ENCODE data around the gene ZFP57. TPM values are rescaled to one million over a fixed set of nuclear protein-coding genes. Genes with fewer than 3 reads are reported as not detected.

The ZFP57 gene
- total RNA-seq, 2 experiments from 2014 or later, result not detected

- ChIA-PET POLR2A (no interaction called here), CTCF (ENCODE audit: unreplicated experiment) (no interaction called here)
- Histone ChIP-seq H3K9me3 (ENCODE audit: low read length) (no peaks in the 10 kb centered on the region), H3K4me3 (ENCODE audit: low read depth, low read length, poor library complexity, severe bottlenecking) (no peak overlapping the region), H3K79me2 (ENCODE audit: insufficient read depth, low read depth, low read length) (no peaks in the 10 kb centered on the region), H3K36me3 (ENCODE audit: insufficient read depth, low read length) (no peaks in the 10 kb centered on the region), H2AFZ (ENCODE audit: low read length) (no peak overlapping the region), H3K9me2 (ENCODE audit: insufficient read depth, low read length) (no peaks in the 10 kb centered on the region), H3K4me2 (ENCODE audit: low read length) (no peak overlapping the region), H3K27ac (ENCODE audit: low read depth, low read length, poor library complexity, severe bottlenecking) (no peak overlapping the region), H3K4me1 (ENCODE audit: insufficient read depth, low read length, poor library complexity, severe bottlenecking) (peaks cover 38% of the 10 kb centered on the region), H4K20me1 (ENCODE audit: insufficient read depth, low read length) (no peaks in the 10 kb centered on the region; the same call in 1 of the 2 replicates)
- BruUV-seq (replicated peaks), result no TSS peak
- intact Hi-C loops (cut with micrococcal nuclease; ENCODE audit: unreplicated experiment), result no loop called here
- DNase-seq (ENCODE audit: low spot score), result no peak
- no peak for TF ChIP-seq EZH2phosphoT487 (IDR thresholded peaks at IDR 0.05; ENCODE audit: borderline replicate concordance, low read depth, low read length)
These were observed 50.6 kb downstream of the ZFP57 start for GRCh38 chr6:29630315-29630714.

DNA sequence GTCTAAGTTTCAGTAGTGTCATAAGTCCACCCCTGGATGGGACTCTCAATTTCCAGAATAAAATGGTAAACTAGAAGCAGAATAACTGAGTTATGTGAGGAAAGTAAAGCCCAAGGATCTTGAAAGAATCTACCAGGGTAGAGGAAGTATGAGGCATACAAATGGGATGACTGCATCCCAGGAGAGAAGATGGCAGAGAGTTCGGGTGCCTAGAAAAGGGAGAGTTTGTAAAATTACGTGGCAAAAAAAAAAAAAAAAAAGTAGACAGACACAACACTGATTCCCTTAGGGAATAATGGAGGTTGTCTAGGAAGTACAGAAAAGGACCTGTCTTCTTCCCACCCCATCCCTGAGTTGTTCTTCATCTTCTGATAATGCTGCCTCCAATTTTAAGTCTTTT lies 51.4 kb downstream of the ZFP57 start:
- ChIA-PET CTCF (ENCODE audit: unreplicated experiment) (no interaction called here), POLR2A (no interaction called here)
- BruUV-seq (replicated peaks), result TSS peak; percentile 80
- peak overlapping the region; percentile 69 for H3K4me3 ChIP-seq (ENCODE audit: low read depth, low read length, poor library complexity, severe bottlenecking)
- no peak for DNase-seq (ENCODE audit: low spot score)
- intact Hi-C loops (cut with micrococcal nuclease; ENCODE audit: unreplicated experiment), result no loop called here
- H3K36me3 ChIP-seq (ENCODE audit: insufficient read depth, low read length), result no peaks in the 10 kb centered on the region
- H4K20me1 ChIP-seq (ENCODE audit: insufficient read depth, low read length), result no peaks in the 10 kb centered on the region; the same call in 1 of the 2 replicates
- H3K9me3 ChIP-seq (ENCODE audit: low read length), result no peaks in the 10 kb centered on the region
- H3K4me1 ChIP-seq (ENCODE audit: insufficient read depth, low read length, poor library complexity, severe bottlenecking), result peaks cover 32% of the 10 kb centered on the region
- H3K9me2 ChIP-seq (ENCODE audit: insufficient read depth, low read length), result no peaks in the 10 kb centered on the region
- H3K27ac ChIP-seq (ENCODE audit: low read depth, low read length, poor library complexity, severe bottlenecking), result no peak overlapping the region
- TF ChIP-seq EZH2phosphoT487 (IDR thresholded peaks at IDR 0.05; ENCODE audit: borderline replicate concordance, low read depth, low read length), result no peak
- TF ChIP-seq, protein P1, sequence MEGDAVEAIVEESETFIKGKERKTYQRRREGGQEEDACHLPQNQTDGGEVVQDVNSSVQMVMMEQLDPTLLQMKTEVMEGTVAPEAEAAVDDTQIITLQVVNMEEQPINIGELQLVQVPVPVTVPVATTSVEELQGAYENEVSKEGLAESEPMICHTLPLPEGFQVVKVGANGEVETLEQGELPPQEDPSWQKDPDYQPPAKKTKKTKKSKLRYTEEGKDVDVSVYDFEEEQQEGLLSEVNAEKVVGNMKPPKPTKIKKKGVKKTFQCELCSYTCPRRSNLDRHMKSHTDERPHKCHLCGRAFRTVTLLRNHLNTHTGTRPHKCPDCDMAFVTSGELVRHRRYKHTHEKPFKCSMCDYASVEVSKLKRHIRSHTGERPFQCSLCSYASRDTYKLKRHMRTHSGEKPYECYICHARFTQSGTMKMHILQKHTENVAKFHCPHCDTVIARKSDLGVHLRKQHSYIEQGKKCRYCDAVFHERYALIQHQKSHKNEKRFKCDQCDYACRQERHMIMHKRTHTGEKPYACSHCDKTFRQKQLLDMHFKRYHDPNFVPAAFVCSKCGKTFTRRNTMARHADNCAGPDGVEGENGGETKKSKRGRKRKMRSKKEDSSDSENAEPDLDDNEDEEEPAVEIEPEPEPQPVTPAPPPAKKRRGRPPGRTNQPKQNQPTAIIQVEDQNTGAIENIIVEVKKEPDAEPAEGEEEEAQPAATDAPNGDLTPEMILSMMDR (conservative IDR thresholded peaks at IDR 0.05; ENCODE audit: low read length), result no peak
- no peaks in the 10 kb centered on the region for H3K79me2 ChIP-seq (ENCODE audit: insufficient read depth, low read depth, low read length)
- no peak overlapping the region for H2AFZ ChIP-seq (ENCODE audit: low read length)
- peak overlapping the region; percentile 74 for H3K4me2 ChIP-seq (ENCODE audit: low read length)

- TF ChIP-seq, protein P1 (conservative IDR thresholded peaks at IDR 0.05; ENCODE audit: low read length), result peak; percentile 69
- TF ChIP-seq EZH2phosphoT487 (IDR thresholded peaks at IDR 0.05; ENCODE audit: borderline replicate concordance, low read depth, low read length), result no peak
- BruUV-seq (replicated peaks), result no TSS peak
- peak overlapping the region; percentile 74 for H3K4me2 ChIP-seq (ENCODE audit: low read length)
- H3K36me3 ChIP-seq (ENCODE audit: insufficient read depth, low read length), result no peaks in the 10 kb centered on the region
- H3K9me2 ChIP-seq (ENCODE audit: insufficient read depth, low read length), result no peaks in the 10 kb centered on the region
- no peak overlapping the region for H3K27ac ChIP-seq (ENCODE audit: low read depth, low read length, poor library complexity, severe bottlenecking)
- intact Hi-C loops (cut with micrococcal nuclease; ENCODE audit: unreplicated experiment), result no loop called here
- peak overlapping the region; percentile 69 for H3K4me3 ChIP-seq (ENCODE audit: low read depth, low read length, poor library complexity, severe bottlenecking)
- peak overlapping the region; percentile 78 for H2AFZ ChIP-seq (ENCODE audit: low read length)
- DNase-seq (ENCODE audit: low spot score), result peak; percentile 75
- ChIA-PET POLR2A (no interaction called here), CTCF (ENCODE audit: unreplicated experiment) (no interaction called here)
- peaks cover 23% of the 10 kb centered on the region for H3K4me1 ChIP-seq (ENCODE audit: insufficient read depth, low read length, poor library complexity, severe bottlenecking)
- no peaks in the 10 kb centered on the region for H3K79me2 ChIP-seq (ENCODE audit: insufficient read depth, low read depth, low read length)
- H4K20me1 ChIP-seq (ENCODE audit: insufficient read depth, low read length), result no peaks in the 10 kb centered on the region; the same call in 1 of the 2 replicates
- no peaks in the 10 kb centered on the region for H3K9me3 ChIP-seq (ENCODE audit: low read length)
These were observed 52.3 kb downstream of the ZFP57 start for GRCh38 chr6:29628419-29629281.

Measured in OCI-LY7 (cell line).